ENCODE measurements around the gene LKAAEAR1. TPM values are rescaled to one million over a fixed set of nuclear protein-coding genes. Genes with fewer than 3 reads are reported as not detected.

Gene LKAAEAR1
- total and polyA plus RNA-seq, 2 of the 13 experiments (the other 11 are each of a cell fraction or from before 2014, with no cell fraction given), result not detected

- no peak for TF ChIP-seq ZNF7 (CRISPR knock-in tag; IDR thresholded peaks at IDR 0.05)
These were observed 2.0 kb downstream of the LKAAEAR1 start (continued) for GRCh38 chr20:64082126-64082731.

- Histone ChIP-seq H3K27ac (ENCODE audit: extremely low read length, insufficient read depth, low read length) (no peak overlapping the region), H3K4me3 (replicated peaks in 1 of 3; ENCODE audit: insufficient read depth in 1 of 3, low read depth in 2 of 3, low read length in 3 of 3) (peak overlapping the region in 1 of 3 experiments; percentile 89; a peak in 1 of 6 replicates), H3K4me2 (ENCODE audit: low read depth, low read length) (peak overlapping the region; percentile 99), H3K27me3 (ENCODE audit: control insufficient read depth in 1 of 2, insufficient read depth in 2 of 2, low read length in 2 of 2) (peaks cover 14 to 36% of the 10 kb centered on the region in 2 experiments), H2AFZ (ENCODE audit: low read length) (no peak overlapping the region), H4K20me1 (ENCODE audit: insufficient read depth, low read length) (peaks cover 9% of the 10 kb centered on the region; the same call in 1 of the 2 replicates), H3K9ac (ENCODE audit: insufficient read depth, low read depth, low read length) (no peak overlapping the region), H3K36me3 (replicated peaks in 1 of 2; ENCODE audit: control insufficient read depth in 1 of 2, insufficient read depth in 2 of 2, low read length in 2 of 2) (no peaks in the 10 kb centered on the region), H3K4me1 (ENCODE audit: insufficient read depth, low read length) (peaks cover 63% of the 10 kb centered on the region), H3K9me3 (ENCODE audit: low read length) (no peaks in the 10 kb centered on the region), H3K79me2 (ENCODE audit: insufficient read depth, low read length) (no peaks in the 10 kb centered on the region)
- CTCF ChIA-PET (ENCODE audit: low intra/inter-chr PET ratio, low total read pairs), result no interaction called here
- POLR2A ChIA-PET, result interaction anchor here (0.8 to 4.9 kb wide), 4 partner anchors 16 to 543 kb away, joined by 3 to 25 read pairs (median 10); partner anchors contain the start of gene TCEA2
- DNase-seq (ENCODE audit: low spot score), result no peak
- in situ Hi-C loops (cut with HindIII; ENCODE audit: extremely low pct_ligation_motif_present, low pct_unique_long_range_greater_than_20kb) (loop anchor here (5.0 kb wide), 1 partner anchor 36 kb away; no protein-coding TSS in a partner anchor), intact Hi-C loops (cut with micrococcal nuclease; ENCODE audit: unreplicated experiment) (loop anchor here (2.0 kb wide), 1 partner anchor 17 kb away; no protein-coding TSS in a partner anchor)
- BruUV-seq (replicated peaks), result no TSS peak
- 10% methylated on average over 6 of the region's 6 CpGs for WGBS (ENCODE audit: low lambda C conversion rate)
- no peak for ATAC-seq
- no peak for FAIRE-seq
- TF ChIP-seq ZIK1 (CRISPR knock-in tag; IDR thresholded peaks at IDR 0.05; ENCODE audit: borderline replicate concordance, low read depth), result 0 out of 2 replicates have a peak, but pooled peaks have one; percentile 10
- peak in 1 of 2 experiments; percentile 10; a peak in 1 of 4 replicates for TF ChIP-seq NR2F1 (CRISPR knock-in tag; IDR thresholded peaks at IDR 0.05)
- peak; percentile 57 for TF ChIP-seq SRSF1 (optimal IDR thresholded peaks at IDR 0.05; ENCODE audit: low read depth, low read length)
- TF ChIP-seq ZNF362 (CRISPR knock-in tag; IDR thresholded peaks at IDR 0.05; ENCODE audit: borderline replicate concordance), result no peak
- TF ChIP-seq, protein P1, sequence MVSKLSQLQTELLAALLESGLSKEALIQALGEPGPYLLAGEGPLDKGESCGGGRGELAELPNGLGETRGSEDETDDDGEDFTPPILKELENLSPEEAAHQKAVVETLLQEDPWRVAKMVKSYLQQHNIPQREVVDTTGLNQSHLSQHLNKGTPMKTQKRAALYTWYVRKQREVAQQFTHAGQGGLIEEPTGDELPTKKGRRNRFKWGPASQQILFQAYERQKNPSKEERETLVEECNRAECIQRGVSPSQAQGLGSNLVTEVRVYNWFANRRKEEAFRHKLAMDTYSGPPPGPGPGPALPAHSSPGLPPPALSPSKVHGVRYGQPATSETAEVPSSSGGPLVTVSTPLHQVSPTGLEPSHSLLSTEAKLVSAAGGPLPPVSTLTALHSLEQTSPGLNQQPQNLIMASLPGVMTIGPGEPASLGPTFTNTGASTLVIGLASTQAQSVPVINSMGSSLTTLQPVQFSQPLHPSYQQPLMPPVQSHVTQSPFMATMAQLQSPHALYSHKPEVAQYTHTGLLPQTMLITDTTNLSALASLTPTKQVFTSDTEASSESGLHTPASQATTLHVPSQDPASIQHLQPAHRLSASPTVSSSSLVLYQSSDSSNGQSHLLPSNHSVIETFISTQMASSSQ (IDR thresholded peaks at IDR 0.05; ENCODE audit: low read depth), result no peak
- TF ChIP-seq, protein P1 (CRISPR knock-in tag; IDR thresholded peaks at IDR 0.05; ENCODE audit: borderline replicate concordance), result no peak
- 0 out of 2 replicates have a peak, but pooled peaks have one; percentile 17 for TF ChIP-seq ZNF788 (CRISPR knock-in tag; IDR thresholded peaks at IDR 0.05; ENCODE audit: borderline replicate concordance)
- TF ChIP-seq EP300 (IDR thresholded peaks at IDR 0.05; ENCODE audit: low read depth in 2 of 2, low read length in 2 of 2), result no peak
- TF ChIP-seq EP300 (CRISPR knock-in tag; IDR thresholded peaks at IDR 0.05; ENCODE audit: borderline replicate concordance), result no peak
- 0 out of 2 replicates have a peak, but pooled peaks have one; percentile 0 for TF ChIP-seq ZBTB38 (CRISPR knock-in tag; IDR thresholded peaks at IDR 0.05)
- TF ChIP-seq ZNF576 (CRISPR knock-in tag; IDR thresholded peaks at IDR 0.05), result no peak
- TF ChIP-seq ZNF34 (CRISPR knock-in tag; IDR thresholded peaks at IDR 0.05; ENCODE audit: borderline replicate concordance), result no peak
- no peak for TF ChIP-seq ZNF83 (CRISPR knock-in tag; IDR thresholded peaks at IDR 0.05; ENCODE audit: borderline replicate concordance)
- TF ChIP-seq DNMT3B (CRISPR knock-in tag; conservative IDR thresholded peaks at IDR 0.05), result no peak
- no peak for TF ChIP-seq MLX (CRISPR knock-in tag; IDR thresholded peaks at IDR 0.05)
These were observed 2.6 kb downstream of the LKAAEAR1 start for GRCh38 chr20:64081624-64081964.

Measured in HepG2 (cell line).